Right lobe of liver (tissue), 4 donors: Measurements from ENCODE around the gene TMIE.
A peak's percentile ranks its signal among the peaks of the same experiment; 100 is the strongest.

Experiments
- CTCF ChIP-seq, 4 donors: fragments of 200-600 bp in 3 of 4; fragments of 450-650 bp in 1 of 4; IDR thresholded peaks; one replicate each; pipeline versions ENCODE4 v1.5.1 to v1.8.0; 2016 to 2022; ENCODE audit warnings: antibody characterized with exemption in 4 of 4, mild to moderate bottlenecking in 2 of 4
- POLR2A ChIP-seq: fragments of 450-650 bp; IDR thresholded peaks from one replicate; pipeline ENCODE4 v1.6.1; 2017; ENCODE audit warnings: antibody characterized with exemption, mild to moderate bottlenecking
- donor health status: DM: no; HTN: no; CAD: no.
- donor health status: DM: no; HTN: no; CAD: no.
- donor health status: DM: no; HTN: yes; CAD: no.

- no peak for TF ChIP-seq CTCF (IDR thresholded peaks at IDR 0.05)
- TF ChIP-seq POLR2A = peak; percentile 40
Observed at GRCh38 chr3:46692566-46692990, 8.6 kb upstream of the TMIE start.
